BLaER1 treated with 17β-estradiol and CSF1 and Interleukin-3, amounts not matched to agents 10 nM and 100 nM (cell line): ENCODE results near the gene EPB41L5.
"Not testable (repeated sequence)": the region's sequence is repeated elsewhere in the genome, so short reads cannot be mapped to it uniquely, and the experiment has no call there.

ENCODE experiments used
- H3K27ac ChIP-seq, 11 experiments: shearing (Covaris generic); formaldehyde crosslinking; 2 replicates each; pipeline ENCODE4 v1.8.1; 2022
- H3K27me3 ChIP-seq, 11 experiments: shearing (Covaris generic); formaldehyde crosslinking; 2 replicates each; pipeline ENCODE4 v1.8.1; 2022
- H3K36me3 ChIP-seq, 11 experiments: shearing (Covaris generic); formaldehyde crosslinking; 2 replicates each; pipeline ENCODE4 v1.8.1; 2022
- H3K4me1 ChIP-seq, 10 experiments: shearing (Covaris generic); formaldehyde crosslinking; 2 replicates each; pipeline ENCODE4 v1.8.1; 2022
- H3K4me2 ChIP-seq, 11 experiments: shearing (Covaris generic); formaldehyde crosslinking; 2 replicates each; pipeline ENCODE4 v1.8.1; 2022
- H3K4me3 ChIP-seq, 10 experiments: shearing (Covaris generic); formaldehyde crosslinking; 2 replicates each; pipeline ENCODE4 v1.8.1; 2022
- H3K9ac ChIP-seq, 11 experiments: shearing (Covaris generic); formaldehyde crosslinking; 2 replicates each; pipeline ENCODE4 v1.8.1; 2022
- H3K9me3 ChIP-seq, 11 experiments: shearing (Covaris generic); formaldehyde crosslinking; replicated peaks in 1 of 11; 2 replicates each; pipeline ENCODE4 v1.8.1; 2022
- H4K20me1 ChIP-seq, 11 experiments: shearing (Covaris generic); formaldehyde crosslinking; 2 replicates each; pipeline ENCODE4 v1.8.1; 2022
- Cebpa-rat ChIP-seq, 11 experiments: shearing (Covaris generic); IDR thresholded peaks; 2 replicates each; pipeline ENCODE4 v1.8.1; 2022

EPB41L5 gene

GRCh38 chr2:120133572-120134244 is 120.8 kb downstream of the EPB41L5 start:
- TF ChIP-seq Cebpa-rat (IDR thresholded peaks at IDR 0.05): no peak
- no peak overlapping the region for H3K4me2 ChIP-seq
- no peaks in the 10 kb centered on the region for H4K20me1 ChIP-seq
- no peak overlapping the region for H3K4me3 ChIP-seq
- H3K9me3 ChIP-seq: peaks cover 22 to 30% (median 25%) of the 10 kb centered on the region in 11 experiments
- H3K36me3 ChIP-seq: peaks cover 17 to 45% (median 30%) of the 10 kb centered on the region in 11 experiments
- no peaks in the 10 kb centered on the region for H3K4me1 ChIP-seq
- no peaks in the 10 kb centered on the region for H3K27me3 ChIP-seq
- H3K27ac ChIP-seq: no peak overlapping the region
- H3K9ac ChIP-seq: no peak overlapping the region

GRCh38 chr2:120134263-120134662 is 121.4 kb downstream of the EPB41L5 start:
- no peaks in the 10 kb centered on the region for H4K20me1 ChIP-seq
- peaks cover 22 to 30% (median 25%) of the 10 kb centered on the region in 11 experiments for H3K9me3 ChIP-seq
- H3K4me2 ChIP-seq: no peak overlapping the region
- TF ChIP-seq Cebpa-rat (IDR thresholded peaks at IDR 0.05): no peak
- no peaks in the 10 kb centered on the region for H3K4me1 ChIP-seq
- H3K4me3 ChIP-seq: no peak overlapping the region
- H3K9ac ChIP-seq: no peak overlapping the region
- H3K36me3 ChIP-seq: peaks cover 17 to 45% (median 30%) of the 10 kb centered on the region in 11 experiments
- H3K27ac ChIP-seq: no peak overlapping the region
- no peaks in the 10 kb centered on the region for H3K27me3 ChIP-seq

- not testable (repeated sequence) for H3K27ac ChIP-seq
Observed at GRCh38 chr2:120135013-120135412, 122.1 kb downstream of the EPB41L5 start.

GRCh38 chr2:120140866-120141265 is 128.0 kb downstream of the EPB41L5 start:
- no peak for TF ChIP-seq Cebpa-rat (IDR thresholded peaks at IDR 0.05)
- Histone ChIP-seq H3K9ac (no peak overlapping the region), H3K4me2 (no peak overlapping the region), H3K4me1 (peaks cover 0 to 15% (median 1%) of the 10 kb centered on the region in 10 experiments; a peak in 8 of 20 replicates), H3K4me3 (no peak overlapping the region), H3K27ac (no peak overlapping the region), H3K36me3 (peaks cover 0 to 9% (median 0%) of the 10 kb centered on the region in 11 experiments; a peak in 5 of 22 replicates), H3K9me3 (peaks cover 0 to under 1% (median 0%) of the 10 kb centered on the region in 11 experiments; a peak in 1 of 22 replicates), H4K20me1 (no peaks in the 10 kb centered on the region), H3K27me3 (no peaks in the 10 kb centered on the region)

More at GRCh38 chr2:120135013-120135412, 122.1 kb downstream of the EPB41L5 start:
- H3K4me2 ChIP-seq, H3K27me3 ChIP-seq, H4K20me1 ChIP-seq, H3K4me1 ChIP-seq, H3K9ac ChIP-seq, H3K4me3 ChIP-seq: not testable (repeated sequence)
- Histone ChIP-seq H3K36me3 (peaks cover 17 to 44% (median 30%) of the 10 kb centered on the region in 11 experiments), H3K9me3 (peaks cover 22 to 30% (median 25%) of the 10 kb centered on the region in 11 experiments)

GRCh38 chr2:120141300-120142069 is 128.6 kb downstream of the EPB41L5 start:
- Histone ChIP-seq H3K4me3 (no peak overlapping the region), H3K27me3 (no peaks in the 10 kb centered on the region), H3K27ac (no peak overlapping the region), H3K4me1 (peaks cover 0 to 15% (median 1%) of the 10 kb centered on the region in 10 experiments; a peak in 8 of 20 replicates), H4K20me1 (no peaks in the 10 kb centered on the region), H3K9ac (no peak overlapping the region), H3K36me3 (peaks cover 0 to 10% (median 2%) of the 10 kb centered on the region in 11 experiments; a peak in 4 of 22 replicates), H3K9me3 (no peaks in the 10 kb centered on the region), H3K4me2 (no peak overlapping the region)
- TF ChIP-seq Cebpa-rat (IDR thresholded peaks at IDR 0.05): no peak

GRCh38 chr2:120142528-120143219 is 129.8 kb downstream of the EPB41L5 start:
- no peaks in the 10 kb centered on the region for H3K27me3 ChIP-seq
- no peak overlapping the region for H3K4me3 ChIP-seq
- H3K36me3 ChIP-seq: peaks cover 0 to 18% (median 8%) of the 10 kb centered on the region in 11 experiments; a peak in 10 of 22 replicates
- H3K9me3 ChIP-seq: 0 out of 22 replicates have a peak, but pooled peaks cover 0 to 7% (median 0%) of the 10 kb centered on the region in 11 experiments
- no peak overlapping the region for H3K27ac ChIP-seq
- no peaks in the 10 kb centered on the region for H4K20me1 ChIP-seq
- no peak for TF ChIP-seq Cebpa-rat (IDR thresholded peaks at IDR 0.05)
- no peak overlapping the region for H3K9ac ChIP-seq
- peaks cover 0 to 15% (median 1%) of the 10 kb centered on the region in 10 experiments; a peak in 8 of 20 replicates for H3K4me1 ChIP-seq
- peak overlapping the region in 4 of 11 experiments; percentile 2 to 62 (median 41); a peak in 6 of 22 replicates for H3K4me2 ChIP-seq

- Histone ChIP-seq H3K4me1 (peaks cover 0 to 3% (median 0%) of the 10 kb centered on the region in 10 experiments; a peak in 6 of 20 replicates), H3K9me3 (peaks cover 31 to 49% (median 39%) of the 10 kb centered on the region in 11 experiments), H3K27me3 (no peaks in the 10 kb centered on the region), H4K20me1 (no peaks in the 10 kb centered on the region), H3K27ac (no peak overlapping the region), H3K9ac (no peak overlapping the region), H3K4me3 (no peak overlapping the region), H3K4me2 (no peak overlapping the region), H3K36me3 (peaks cover 14 to 59% (median 35%) of the 10 kb centered on the region in 11 experiments; a peak in 18 of 22 replicates)
- TF ChIP-seq Cebpa-rat (IDR thresholded peaks at IDR 0.05): no peak
Observed at GRCh38 chr2:120148229-120148628, 135.4 kb downstream of the EPB41L5 start.

GRCh38 chr2:120148669-120149068 is 135.8 kb downstream of the EPB41L5 start:
- H3K27me3 ChIP-seq: no peaks in the 10 kb centered on the region
- no peak for TF ChIP-seq Cebpa-rat (IDR thresholded peaks at IDR 0.05)
- H3K9me3 ChIP-seq: peaks cover 31 to 49% (median 39%) of the 10 kb centered on the region in 11 experiments
- no peak overlapping the region for H3K9ac ChIP-seq
- no peak overlapping the region for H3K4me3 ChIP-seq
- peaks cover 14 to 56% (median 35%) of the 10 kb centered on the region in 11 experiments; a peak in 18 of 22 replicates for H3K36me3 ChIP-seq
- H3K4me2 ChIP-seq: no peak overlapping the region
- no peak overlapping the region for H3K27ac ChIP-seq
- no peaks in the 10 kb centered on the region for H4K20me1 ChIP-seq
- H3K4me1 ChIP-seq: no peaks in the 10 kb centered on the region

GRCh38 chr2:120149406-120149805 is 136.5 kb downstream of the EPB41L5 start:
- Histone ChIP-seq H3K4me2 (no peak overlapping the region), H3K4me3 (no peak overlapping the region), H3K9me3 (peaks cover 37 to 56% (median 47%) of the 10 kb centered on the region in 11 experiments), H3K27ac (no peak overlapping the region), H4K20me1 (no peaks in the 10 kb centered on the region), H3K36me3 (peaks cover 14 to 51% (median 35%) of the 10 kb centered on the region in 11 experiments; a peak in 18 of 22 replicates), H3K27me3 (no peaks in the 10 kb centered on the region), H3K9ac (no peak overlapping the region), H3K4me1 (no peaks in the 10 kb centered on the region)
- no peak for TF ChIP-seq Cebpa-rat (IDR thresholded peaks at IDR 0.05)
